Chondrocyte (in vitro differentiated cells): Measurements from ENCODE around the gene TRAPPC10. TPM values are rescaled to one million over a fixed set of nuclear protein-coding genes. Genes with fewer than 3 reads are reported as not detected.
"Not testable (repeated sequence)": the region's sequence is repeated elsewhere in the genome, so short reads cannot be mapped to it uniquely, and the experiment has no call there.

Source experiments
- DNase-seq: peaks from one replicate; pipeline ENCODE4 v3.0.0; 2021; ENCODE audit warnings: mixed read lengths, low spot score
- H3K27ac Mint-ChIP-seq: one replicate; pipeline ENCODE4 v1.8.0; 2021; ENCODE audit warnings: mild to moderate bottlenecking, moderate library complexity, mixed read lengths; ENCODE audit not compliant: unreplicated experiment
- H3K27me3 Mint-ChIP-seq: 2 replicates; pipeline ENCODE4 v1.8.0; 2021; ENCODE audit warnings: low read depth, mixed read lengths
- H3K36me3 Mint-ChIP-seq: 2 replicates; pipeline ENCODE4 v1.8.0; 2021; ENCODE audit warnings: low read depth, mixed read lengths
- H3K4me1 Mint-ChIP-seq: 2 replicates; pipeline ENCODE4 v1.8.0; 2021; ENCODE audit warnings: low read depth, mild to moderate bottlenecking, mixed read lengths
- H3K4me3 Mint-ChIP-seq: one replicate; pipeline ENCODE4 v1.8.0; 2021; ENCODE audit warnings: mild to moderate bottlenecking, moderate library complexity, mixed read lengths; ENCODE audit not compliant: unreplicated experiment
- H3K9me3 Mint-ChIP-seq: 2 replicates; pipeline ENCODE4 v1.8.0; 2021; ENCODE audit warnings: low read depth, mixed read lengths
- total RNA-seq: library from RNA; stranded (reverse); gene quantifications from 3 replicates; pipeline ENCODE4 v1.2.1, GENCODE V29; 2021

Gene TRAPPC10
- total RNA-seq, 1 donor from 2014 or later = 31.0 TPM

DNA sequence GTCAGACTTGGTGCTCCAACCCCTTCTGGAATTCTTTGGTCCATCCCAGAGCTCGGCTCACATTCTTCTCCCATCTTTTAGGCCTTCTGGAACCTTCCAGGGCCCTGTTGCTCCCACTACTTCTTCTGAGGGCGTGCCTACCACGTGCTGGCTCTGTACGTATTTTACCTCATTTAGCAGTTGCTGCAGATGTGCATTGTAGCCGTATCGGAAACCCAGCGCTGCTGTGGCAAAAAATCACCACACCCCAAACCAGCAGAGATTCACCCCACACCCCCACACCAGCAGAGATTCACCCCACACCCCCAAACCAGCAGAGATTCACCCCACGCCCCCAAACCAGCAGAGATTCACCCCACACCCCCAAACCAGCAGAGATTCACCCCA lies 143.9 kb downstream of the TRAPPC10 start:
- not testable (repeated sequence) for DNase-seq, H3K36me3 Mint-ChIP-seq, H3K4me1 Mint-ChIP-seq, H3K27ac Mint-ChIP-seq, H3K4me3 Mint-ChIP-seq, H3K9me3 Mint-ChIP-seq, H3K27me3 Mint-ChIP-seq

Other genes starting within 250 kb of the TRAPPC10 start
- gene CSTB, start 236.0 kb upstream of the TRAPPC10 start, total RNA-seq = 56.5 to 63.6 TPM (median 57.2 TPM) in 3 replicates
- 18.4 to 19.6 TPM (median 19.2 TPM) in 3 replicates for gene RRP1, start 222.7 kb upstream of the TRAPPC10 start, total RNA-seq
- 43.5 to 48.1 TPM (median 45.4 TPM) in 3 replicates for gene AGPAT3, start 147.1 kb upstream of the TRAPPC10 start, total RNA-seq
- gene PWP2, start 95.1 kb downstream of the TRAPPC10 start, total RNA-seq = 0.36 to 2.5 TPM (median 1.9 TPM) in 3 replicates
- gene GATD3, start 121.4 kb downstream of the TRAPPC10 start, total RNA-seq = 4.4 to 9.5 TPM (median 4.5 TPM) in 3 replicates
- gene ICOSLG, start 228.6 kb downstream of the TRAPPC10 start, total RNA-seq = 1.3 to 5.2 TPM (median 5.1 TPM) in 3 replicates
- gene DNMT3L, start 249.6 kb downstream of the TRAPPC10 start, total RNA-seq = not detected in 3 replicates